Lung (tissue), 12 donors: ENCODE data around the gene LMOD2. TPM values are rescaled to one million over a fixed set of nuclear protein-coding genes. Genes with fewer than 3 reads are reported as not detected.

ENCODE experiments used
- ATAC-seq: fragments of 200-7000 bp; cut with Tn5 transposase; one replicate; pipeline ENCODE4 v1.9.1; 2020; ENCODE audit warnings: moderate number of reproducible peaks; ENCODE audit not compliant: insufficient read depth, low FRiP score
- DNase-seq, 3 donors: peaks; one replicate each; pipeline ENCODE4 v3.0.0-alpha.2; 2013 to 2017
- H3K27ac ChIP-seq, 2 donors: one replicate each; pipeline ENCODE4 v1.5.1; 2013; ENCODE audit warnings: mild to moderate bottlenecking in 2 of 2, moderate library complexity in 2 of 2, control low read depth in 1 of 2, inconsistent platforms in 1 of 2, low read depth in 1 of 2, low read length in 1 of 2
- H3K27me3 ChIP-seq, 3 donors: one replicate each; pipeline ENCODE4 v1.5.1; 2013; ENCODE audit warnings: low read length in 2 of 3; ENCODE audit not compliant: control insufficient read depth in 3 of 3, insufficient read depth in 3 of 3
- H3K36me3 ChIP-seq, 4 donors: one replicate each; pipeline ENCODE4 v1.5.1; 2013; ENCODE audit warnings: low read length in 4 of 4, mild to moderate bottlenecking in 1 of 4, moderate library complexity in 1 of 4; ENCODE audit not compliant: control insufficient read depth in 4 of 4, insufficient read depth in 4 of 4
- H3K4me1 ChIP-seq, 5 donors: one replicate each; pipeline ENCODE4 v1.5.1; 2013; ENCODE audit warnings: low read length in 5 of 5, mild to moderate bottlenecking in 2 of 5, moderate library complexity in 1 of 5; ENCODE audit not compliant: control insufficient read depth in 5 of 5, insufficient read depth in 5 of 5
- H3K4me3 ChIP-seq: one replicate; pipeline ENCODE4 v1.5.1; 2013; ENCODE audit warnings: mild to moderate bottlenecking, control low read depth, moderate library complexity
- H3K9ac ChIP-seq, 2 donors: one replicate each; pipeline ENCODE4 v1.5.1; 2013; ENCODE audit warnings: low read length in 2 of 2, control low read depth in 1 of 2; ENCODE audit not compliant: insufficient read depth in 1 of 2
- H3K9me3 ChIP-seq, 4 donors: one replicate each; pipeline ENCODE4 v1.5.1; 2013; ENCODE audit warnings: low read length in 3 of 4, mild to moderate bottlenecking in 1 of 4, moderate library complexity in 1 of 4; ENCODE audit not compliant: control insufficient read depth in 4 of 4, insufficient read depth in 3 of 4
- CTCF ChIP-seq: IDR thresholded peaks from 2 replicates; pipeline ENCODE4 v1.5.1; 2012; ENCODE audit warnings: mild to moderate bottlenecking; ENCODE audit errors: control extremely low read depth, extremely low read depth
- WGBS, 2 donors: extraction: QIAGEN DNeasy Blood & Tissue Kit; methylation state at CpG; one replicate each; pipeline ENCODE4 v1.1.7; 2013; 5-methylcytosine and 5-hydroxymethylcytosine counted together
- polyA plus RNA-seq, 2 donors: library from polyadenylated mRNA; stranded (reverse); fragments of 200-250 nt; gene quantifications; one replicate each; pipeline ENCODE4 v1.2.1, GENCODE V29; 2013
- total RNA-seq, 2 donors: library from RNA; depleted of rRNA in 1 of 2; stranded (reverse); fragments of >200 nt in 1 of 2; gene quantifications; one replicate each; pipeline ENCODE4 v1.2.1, GENCODE V29; 2014 to 2021
- donor health status: control.
- donor health status: control.
- donor health status: Bipolar disorder and iron deficiency.
- donor health status: healthy.
- donor health status: DM: yes; HTN: yes; CAD: no.

LMOD2 gene
- total and polyA plus RNA-seq, 4 donors = 1.1 TPM; not detected in 3

- ATAC-seq (no peak), DNase-seq (no peak)
- H3K9me3 ChIP-seq = peaks cover 0 to 2% (median 0%) of the 10 kb centered on the region in 4 donors
- no peaks in the 10 kb centered on the region for H3K27me3 ChIP-seq
- H3K27ac ChIP-seq = peak overlapping the region in 1 of 2 donors; percentile 4
- TF ChIP-seq CTCF = no peak
- WGBS, 2 donors = 87 to 88% methylated on average over 4 of the region's 4 CpGs
- H3K4me1 ChIP-seq = no peaks in the 10 kb centered on the region
- H3K4me3 ChIP-seq = no peak overlapping the region
- H3K9ac ChIP-seq = no peak overlapping the region
- no peaks in the 10 kb centered on the region for H3K36me3 ChIP-seq
Measured at GRCh38 chr7:123621707-123622106, 34.0 kb upstream of the LMOD2 start.

GRCh38 chr7:123622660-123623386 lies 32.8 kb upstream of the LMOD2 start:
- no peaks in the 10 kb centered on the region for H3K27me3 ChIP-seq
- H3K27ac ChIP-seq = peak overlapping the region in 1 of 2 donors; percentile 87
- ATAC-seq = no peak
- no peaks in the 10 kb centered on the region for H3K4me1 ChIP-seq
- no peak overlapping the region for H3K9ac ChIP-seq
- DNase-seq = no peak
- TF ChIP-seq CTCF = no peak
- H3K9me3 ChIP-seq = peaks cover 0 to 2% (median 0%) of the 10 kb centered on the region in 4 donors
- 83 to 85% methylated on average over 6 of the region's 6 CpGs for WGBS, 2 donors
- no peaks in the 10 kb centered on the region for H3K36me3 ChIP-seq
- H3K4me3 ChIP-seq = no peak overlapping the region

- WGBS, 2 donors = 62 to 64% methylated on average over 12 of the region's 12 CpGs
- H3K27ac ChIP-seq = no peak overlapping the region
- no peak overlapping the region for H3K4me3 ChIP-seq
- DNase-seq (no peak), ATAC-seq (peak; percentile 47)
- peaks cover 0 to 3% (median 0%) of the 10 kb centered on the region in 5 donors for H3K4me1 ChIP-seq
- no peak overlapping the region for H3K9ac ChIP-seq
- H3K9me3 ChIP-seq = peaks cover 0 to 2% (median 0%) of the 10 kb centered on the region in 4 donors
- H3K27me3 ChIP-seq = no peaks in the 10 kb centered on the region
- TF ChIP-seq CTCF = peak; percentile 12
- no peaks in the 10 kb centered on the region for H3K36me3 ChIP-seq
Measured at GRCh38 chr7:123624527-123625183, 31.0 kb upstream of the LMOD2 start.
